ENCODE measurements around the gene RAD21L1.

Gene RAD21L1

GRCh38 chr20:1225783-1226654 lies at the start of gene RAD21L1:
Gene RAD21L1, plus strand, starts transcription at chr20:1226044. Its CDS starts 2,410 bp downstream, at chr20:1228454.
- DNase-seq (ENCODE audit: low read depth) = no peak

GRCh38 chr20:1177680-1178079 lies 48.2 kb upstream of the RAD21L1 start:
- no peak for DNase-seq (ENCODE audit: low read depth)

GRCh38 chr20:1178103-1178502 lies 47.7 kb upstream of the RAD21L1 start:
- no peak for DNase-seq (ENCODE audit: low read depth)

- DNase-seq (ENCODE audit: low read depth) = no peak
Observed at GRCh38 chr20:1178623-1179022, 47.2 kb upstream of the RAD21L1 start.

GRCh38 chr20:1180949-1181348 lies 44.9 kb upstream of the RAD21L1 start:
- DNase-seq (ENCODE audit: low read depth) = no peak

GRCh38 chr20:1182106-1182505 lies 43.7 kb upstream of the RAD21L1 start:
- no peak for DNase-seq (ENCODE audit: low read depth)

GRCh38 chr20:1183153-1183552 lies 42.7 kb upstream of the RAD21L1 start:
- no peak for DNase-seq (ENCODE audit: low read depth)

- DNase-seq (ENCODE audit: low read depth) = no peak
Observed at GRCh38 chr20:1184260-1184637, 41.6 kb upstream of the RAD21L1 start.

- no peak for DNase-seq (ENCODE audit: low read depth)
Observed at GRCh38 chr20:1184638-1185315, 41.1 kb upstream of the RAD21L1 start, which contains the start of gene TMEM74B. Gene TMEM74B, minus strand, starts transcription at chr20:1184981. Its CDS starts 1,180 bp downstream, at chr20:1183801.

GRCh38 chr20:1185316-1185741 lies 40.5 kb upstream of the RAD21L1 start:
- DNase-seq (ENCODE audit: low read depth) = no peak

- DNase-seq (ENCODE audit: low read depth) = no peak
Observed at GRCh38 chr20:1185790-1186334, 40.0 kb upstream of the RAD21L1 start.

- no peak for DNase-seq (ENCODE audit: low read depth)
Observed at GRCh38 chr20:1186367-1186991, 39.4 kb upstream of the RAD21L1 start.

GRCh38 chr20:1187605-1188171 lies 38.2 kb upstream of the RAD21L1 start:
- no peak for DNase-seq (ENCODE audit: low read depth)

- no peak for DNase-seq (ENCODE audit: low read depth)
Observed at GRCh38 chr20:1188347-1188746, 37.5 kb upstream of the RAD21L1 start.

GRCh38 chr20:1189827-1190226 lies 36.0 kb upstream of the RAD21L1 start:
- DNase-seq (ENCODE audit: low read depth) = no peak

- no peak for DNase-seq (ENCODE audit: low read depth)
Observed at GRCh38 chr20:1190847-1191246, 35.0 kb upstream of the RAD21L1 start.

- no peak for DNase-seq (ENCODE audit: low read depth)
Observed at GRCh38 chr20:1191299-1191698, 34.5 kb upstream of the RAD21L1 start.

- no peak for DNase-seq (ENCODE audit: low read depth)
Observed at GRCh38 chr20:1195226-1195625, 30.6 kb upstream of the RAD21L1 start.

GRCh38 chr20:1196634-1197033 lies 29.2 kb upstream of the RAD21L1 start:
- DNase-seq (ENCODE audit: low read depth) = no peak

- no peak for DNase-seq (ENCODE audit: low read depth)
Observed at GRCh38 chr20:1197801-1198200, 28.0 kb upstream of the RAD21L1 start.

- no peak for DNase-seq (ENCODE audit: low read depth)
Observed at GRCh38 chr20:1198751-1199150, 27.1 kb upstream of the RAD21L1 start.

GRCh38 chr20:1199212-1199873 lies 26.5 kb upstream of the RAD21L1 start:
- no peak for DNase-seq (ENCODE audit: low read depth)

All from HS-27A (cell line).